GM19240 (cell line): ENCODE data around the gene COL5A3.
"Not testable (repeated sequence)": the region's sequence is repeated elsewhere in the genome, so short reads cannot be mapped to it uniquely, and the experiment has no call there.

Experiments used
- DNase-seq: peaks from one replicate; pipeline ENCODE4 v3.0.0; 2011; ENCODE audit warnings: low spot score; ENCODE audit not compliant: insufficient read length

Gene COL5A3

DNA sequence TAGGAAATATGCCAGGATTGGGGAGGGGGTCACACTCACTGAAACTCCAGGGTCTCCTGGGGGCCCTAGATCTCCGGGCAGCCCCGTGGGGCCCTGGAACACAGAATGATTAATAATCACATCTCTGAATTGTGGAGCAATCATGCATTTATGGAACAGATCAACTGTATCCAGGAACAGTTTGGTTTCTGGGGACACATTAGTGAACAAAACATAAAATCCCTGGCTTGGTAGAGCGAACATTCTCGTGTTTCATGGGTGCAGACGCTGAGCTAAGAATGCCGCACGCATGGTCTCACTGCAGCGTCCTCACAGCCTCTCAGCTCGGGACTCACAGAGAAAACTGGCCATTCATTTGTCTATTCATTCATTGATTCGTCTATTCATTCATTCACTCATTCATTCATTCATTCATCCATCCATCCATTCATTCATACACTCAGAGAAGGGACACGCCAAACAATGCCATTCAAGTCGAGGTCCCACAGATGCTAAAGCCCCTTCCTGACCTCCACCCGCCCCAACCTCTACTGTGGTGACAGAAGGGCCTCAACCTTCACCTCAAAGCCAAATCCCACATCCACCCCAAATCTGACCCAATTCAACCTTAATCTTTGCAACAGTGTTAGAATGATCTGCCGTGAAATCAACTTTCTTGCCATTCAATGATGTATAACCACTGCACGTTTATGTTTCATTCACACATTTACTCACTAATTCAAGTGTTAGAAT, 39.0 kb downstream of the COL5A3 start:
- DNase-seq, result no peak

DNA sequence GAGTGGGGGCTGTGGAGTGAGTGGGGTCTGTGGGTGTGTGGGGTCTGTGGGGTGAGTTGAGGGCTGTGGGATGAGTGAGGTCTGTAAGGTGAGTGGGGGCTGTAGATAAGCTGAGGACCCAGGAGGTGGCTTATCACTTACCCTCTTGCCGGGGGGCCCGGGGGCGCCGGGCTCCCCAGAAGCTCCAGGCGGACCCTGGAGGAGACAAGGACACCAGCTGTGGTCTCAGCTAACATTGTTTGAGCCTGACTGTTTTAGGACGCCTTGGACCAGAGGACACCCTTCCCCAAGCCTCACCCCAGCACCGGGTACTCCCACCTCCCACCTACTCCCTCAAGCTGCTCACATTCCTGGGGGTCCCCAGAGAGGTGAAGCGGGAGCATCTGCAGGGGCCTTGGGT, 39.8 kb downstream of the COL5A3 start:
- DNase-seq, result no peak

GRCh38 chr19:9969688-9969975, 40.7 kb downstream of the COL5A3 start:
- DNase-seq, result no peak

- no peak for DNase-seq
Observed at GRCh38 chr19:9968820-9969687, 41.2 kb downstream of the COL5A3 start.

GRCh38 chr19:9967326-9967725, 43.0 kb downstream of the COL5A3 start:
- no peak for DNase-seq

DNA sequence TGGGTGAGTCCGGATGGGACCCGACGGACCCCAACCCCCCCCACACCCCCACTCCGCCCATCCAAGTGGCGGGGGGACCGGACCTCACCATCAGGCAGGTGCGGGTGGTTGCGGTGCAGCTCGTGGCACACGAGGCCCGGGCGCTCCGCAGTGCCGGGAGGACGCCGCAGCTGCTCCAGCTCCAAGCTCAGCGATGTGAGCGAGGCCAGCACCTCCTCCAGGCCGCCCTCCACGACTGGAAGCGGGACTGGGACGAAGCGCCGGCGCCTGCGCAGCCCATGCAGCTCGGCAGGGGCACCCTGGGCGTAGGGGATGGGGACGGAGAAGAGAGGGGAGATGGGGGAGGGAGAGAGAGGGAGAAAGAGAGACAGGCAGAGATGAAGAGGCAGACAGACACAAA, 43.9 kb downstream of the COL5A3 start:
- no peak for DNase-seq

- no peak for DNase-seq
Observed at GRCh38 chr19:9966024-9966423, 44.3 kb downstream of the COL5A3 start.

DNA sequence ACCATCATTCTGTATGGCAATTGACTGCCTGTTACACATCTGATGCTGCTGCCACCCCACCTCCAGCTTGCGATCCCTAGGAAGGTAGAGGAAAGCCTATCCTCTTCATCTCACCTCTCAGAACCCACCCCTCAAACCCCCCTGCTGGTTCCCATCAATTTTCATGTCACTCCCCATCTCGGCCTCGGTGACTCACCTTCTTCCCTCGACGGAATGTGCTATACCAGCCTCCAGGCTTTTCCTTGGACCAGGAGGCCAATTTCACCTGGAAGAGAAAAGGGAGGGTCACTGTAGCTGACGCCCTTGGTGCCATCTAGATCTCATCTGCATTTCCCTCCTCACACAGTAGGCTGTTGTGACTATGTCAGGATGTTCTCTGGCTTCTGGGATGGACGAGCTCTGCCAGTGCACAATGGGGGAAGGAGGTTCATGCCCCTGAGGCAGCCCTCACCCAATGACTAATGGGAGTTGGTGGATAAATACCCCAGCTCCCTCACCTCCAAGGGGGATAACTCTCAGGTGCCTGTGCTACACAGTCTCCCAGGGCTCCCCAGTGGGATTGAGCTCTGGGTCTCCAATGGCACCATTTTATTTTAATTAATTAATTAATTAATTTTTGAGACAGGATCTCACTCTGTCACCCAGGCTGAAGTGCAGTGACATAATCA, 47.5 kb downstream of the COL5A3 start:
- DNase-seq, result no peak

- no peak for DNase-seq
Observed at GRCh38 chr19:9961103-9961502, 49.2 kb downstream of the COL5A3 start.

DNA sequence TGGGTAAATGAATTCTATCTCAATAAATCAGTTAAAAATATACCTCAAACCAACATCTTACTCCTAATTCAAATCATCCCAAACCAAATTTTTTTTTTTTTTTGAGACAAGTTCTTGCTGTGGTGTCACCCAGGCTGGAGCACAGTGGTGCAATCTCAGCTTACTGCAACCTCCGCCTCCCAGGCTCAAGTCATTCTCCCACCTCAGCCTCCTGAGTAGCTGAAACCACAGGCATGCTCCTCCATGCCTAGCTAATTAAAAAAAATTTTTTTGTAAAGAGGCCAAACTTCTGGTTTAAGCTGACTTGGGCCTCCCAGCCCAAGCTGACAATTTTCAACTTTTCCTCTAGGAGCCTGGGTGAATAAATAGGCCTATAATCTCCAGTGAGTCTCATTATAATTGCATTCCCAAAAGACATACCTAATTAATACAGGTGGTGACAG, 51.9 kb downstream of the COL5A3 start:
- no peak for DNase-seq

GRCh38 chr19:9956956-9957355, 53.3 kb downstream of the COL5A3 start:
- no peak for DNase-seq

DNA sequence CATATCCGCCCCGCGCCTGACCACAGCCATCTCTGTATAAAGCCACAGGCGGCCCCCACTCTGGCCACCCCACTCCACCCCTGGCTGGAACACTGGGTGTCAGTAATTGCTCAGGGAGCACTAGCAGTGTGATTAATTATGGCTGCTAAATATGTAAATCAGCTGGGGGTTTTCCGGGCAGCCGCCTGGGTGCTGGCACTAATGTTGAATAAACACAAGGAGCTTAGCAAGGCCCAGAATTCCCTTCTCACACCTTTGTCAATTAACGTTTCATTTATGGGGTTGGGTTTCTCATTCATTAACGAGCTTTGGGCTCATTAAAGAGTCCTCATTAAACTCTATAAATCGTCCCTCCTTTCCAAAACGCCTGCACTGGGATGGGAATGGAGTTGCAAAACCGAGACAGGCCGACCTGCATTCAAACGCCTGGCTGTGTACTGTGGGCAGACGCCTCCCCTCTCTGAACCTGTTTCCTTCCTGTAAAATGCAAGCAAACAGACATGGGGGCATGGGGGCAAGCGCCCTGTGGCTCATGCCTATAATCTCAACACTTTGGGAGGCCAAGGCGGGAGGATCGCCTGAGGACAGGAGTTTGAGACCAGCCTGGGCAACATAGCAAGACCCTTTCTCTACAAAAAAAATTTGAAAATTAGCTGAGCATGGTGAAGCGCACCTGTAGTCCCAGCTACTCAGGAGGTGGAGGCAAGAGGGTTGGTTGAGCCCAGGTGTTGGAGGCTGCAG, 56.3 kb downstream of the COL5A3 start:
- DNase-seq, result no peak

DNA sequence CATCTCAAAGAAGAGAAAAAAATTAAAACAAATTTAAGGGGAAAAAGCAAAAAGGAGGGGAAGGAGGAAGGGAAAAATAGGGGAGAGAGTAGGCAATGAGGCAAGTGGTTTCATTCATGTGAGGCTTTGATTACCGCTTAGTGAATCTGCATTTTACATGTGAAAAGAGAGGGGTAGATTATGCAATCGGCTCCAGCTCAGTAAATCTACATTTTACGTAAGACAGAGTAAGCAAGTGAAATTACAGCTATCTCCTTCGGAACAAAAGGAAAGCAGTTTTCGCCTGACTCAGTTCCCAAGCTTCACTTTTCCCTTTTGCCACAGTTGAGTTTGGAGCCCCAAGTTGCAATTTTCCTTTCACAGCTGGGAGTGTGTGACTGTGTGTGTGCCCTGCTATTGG, 58.0 kb downstream of the COL5A3 start:
- DNase-seq, result no peak

DNA sequence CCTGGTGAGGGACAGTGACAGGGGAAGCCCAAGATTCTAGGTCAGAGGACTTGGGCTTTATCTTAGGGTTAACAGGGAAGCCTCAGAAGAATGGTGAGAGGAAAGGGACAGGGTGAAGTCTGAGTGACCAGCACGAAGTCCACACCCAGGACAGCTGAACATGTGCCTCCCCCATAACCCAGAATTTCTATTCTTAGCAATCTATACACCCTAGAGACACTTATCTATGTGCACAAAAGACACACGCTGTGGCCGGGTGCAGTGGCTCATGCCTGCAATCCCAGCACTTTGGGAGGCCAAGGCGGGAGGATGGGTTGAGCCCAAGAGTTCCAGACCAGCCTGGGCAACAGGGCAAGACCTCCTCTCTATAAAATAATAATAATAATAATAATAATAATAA, 62.9 kb downstream of the COL5A3 start:
- no peak for DNase-seq

DNA sequence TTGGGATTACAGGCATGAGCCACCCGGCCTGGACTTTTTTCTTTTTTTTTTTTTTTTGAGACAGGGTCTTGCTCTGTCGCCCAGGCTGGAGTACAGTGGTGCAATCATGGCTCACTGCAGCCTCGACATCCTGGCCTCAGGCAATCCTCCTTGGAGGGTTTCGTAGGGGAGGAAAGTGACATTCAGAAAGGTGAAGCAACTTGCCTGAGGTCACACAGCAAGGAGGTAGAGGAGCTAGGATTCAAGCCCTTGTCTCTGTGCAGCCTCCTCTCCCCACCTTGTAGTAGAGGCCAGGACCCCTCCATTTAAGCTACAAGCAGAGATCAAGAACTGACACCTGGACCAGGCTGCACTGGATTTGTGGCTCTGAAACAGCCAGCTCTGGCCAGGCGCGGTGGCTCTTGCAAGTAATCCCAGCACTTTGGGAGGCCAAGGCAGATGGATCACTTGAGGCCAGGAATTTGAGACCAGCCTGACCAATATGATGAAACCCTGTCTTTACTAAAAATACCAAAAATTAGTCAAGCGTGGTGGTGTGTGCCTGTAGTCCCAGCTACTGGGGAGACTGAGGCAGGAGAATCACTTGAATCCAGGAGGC, 63.7 kb downstream of the COL5A3 start:
- not testable (repeated sequence) for DNase-seq

DNA sequence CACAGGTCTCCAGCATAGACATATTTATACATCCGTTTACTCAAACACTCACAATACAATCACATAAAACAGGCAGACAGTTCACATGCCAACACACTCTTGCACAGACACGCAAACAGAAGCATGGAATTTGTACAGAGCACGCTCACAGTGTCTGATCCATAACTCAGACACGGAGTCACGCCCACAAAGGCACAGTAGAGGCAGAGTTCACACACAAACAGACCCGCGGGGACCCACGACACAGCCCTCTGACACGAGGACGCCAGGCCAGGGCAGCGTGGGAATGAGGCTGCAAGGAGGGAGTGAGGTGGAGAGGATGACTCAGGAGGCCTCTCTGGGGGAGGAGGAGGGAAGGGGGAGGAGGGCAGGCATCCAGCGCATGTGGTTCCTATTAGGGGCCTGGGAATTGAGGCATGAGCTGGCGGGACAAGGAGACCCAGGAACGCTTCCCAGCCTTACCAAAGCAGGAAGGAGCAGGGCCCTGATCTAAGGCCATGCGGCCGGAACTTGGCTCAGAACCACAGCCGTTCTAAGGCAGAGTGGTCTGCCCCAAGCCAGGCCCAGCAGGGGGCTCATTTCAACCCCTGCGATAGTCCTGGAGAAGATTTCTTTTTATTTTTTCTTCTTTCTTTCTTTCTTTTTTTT, 64.9 kb downstream of the COL5A3 start:
- no peak for DNase-seq

DNA sequence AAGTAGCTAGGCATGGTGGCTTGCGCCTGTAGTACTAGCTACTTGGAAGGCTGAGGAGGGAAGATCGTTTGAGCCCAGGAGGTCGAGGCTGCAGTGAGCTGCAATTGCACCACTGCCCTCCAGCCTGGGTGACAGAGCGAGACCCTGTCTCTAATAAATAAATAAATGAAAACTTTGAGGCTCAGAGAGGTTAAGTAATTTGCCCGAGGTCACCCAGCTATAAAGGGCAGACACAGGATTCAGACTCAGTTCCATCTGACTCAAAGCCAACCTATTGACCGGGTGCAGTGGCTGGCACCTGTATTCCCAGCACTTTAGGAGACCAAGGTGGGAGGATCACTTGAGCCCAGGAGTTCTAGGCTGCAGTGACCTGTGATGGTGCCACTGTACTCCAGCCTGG, 66.6 kb downstream of the COL5A3 start:
- DNase-seq, result no peak

DNA sequence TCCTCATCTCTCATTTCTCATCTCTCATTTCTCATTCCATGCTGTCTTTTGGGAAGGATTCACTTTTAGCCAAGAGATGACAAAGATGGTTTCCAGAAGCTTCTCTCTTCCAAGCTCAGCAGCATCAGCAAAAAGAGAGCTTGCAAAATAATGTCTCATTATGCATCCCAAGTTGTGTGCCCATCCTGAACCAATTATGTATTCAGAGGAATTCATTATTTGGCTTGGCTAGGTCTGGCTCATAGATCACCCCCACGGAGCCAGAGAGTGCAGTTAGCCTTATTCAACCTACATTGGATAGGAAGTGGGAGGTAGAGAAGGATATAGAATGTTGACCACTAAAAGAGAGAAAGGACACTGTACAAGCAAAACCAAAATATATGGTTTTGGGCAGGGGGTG, 68.6 kb downstream of the COL5A3 start:
- no peak for DNase-seq

GRCh38 chr19:9941231-9941630, 69.1 kb downstream of the COL5A3 start:
- no peak for DNase-seq

GRCh38 chr19:9940778-9941177, 69.5 kb downstream of the COL5A3 start:
- DNase-seq, result no peak
